ENCODE results near the gene ATP5IF1.

- TF ChIP-seq GATA2 (IDR thresholded peaks at IDR 0.05; ENCODE audit: low read depth, low read length) (no peak), GATA3 (IDR thresholded peaks at IDR 0.05; ENCODE audit: low read depth, low read length) (no peak)
Observed at GRCh38 chr1:28256197-28256827, 20.4 kb downstream of the ATP5IF1 start.
